Kasumi-1 (cell line): ENCODE data around the gene AK1.

ENCODE experiments used
- DNase-seq, 2 experiments: peaks; one replicate each; lab custom pipeline; 2025; lab: John Stamatoyannopoulos, UW

The AK1 gene

DNA sequence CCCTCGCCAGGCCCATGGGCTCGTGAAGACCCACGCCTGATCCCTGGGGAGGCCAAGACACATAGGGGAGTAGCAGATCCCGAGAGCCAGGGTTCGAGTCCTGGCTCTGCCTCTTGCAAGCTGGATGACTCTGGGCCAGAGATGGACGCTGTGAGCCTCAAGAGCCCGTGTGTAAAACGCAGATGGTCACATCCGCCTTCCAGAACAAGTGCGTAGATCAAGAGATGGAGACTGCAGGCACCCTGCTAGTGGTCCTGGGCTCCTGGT, 31.1 kb upstream of the AK1 start:
- no peak for DNase-seq

DNA sequence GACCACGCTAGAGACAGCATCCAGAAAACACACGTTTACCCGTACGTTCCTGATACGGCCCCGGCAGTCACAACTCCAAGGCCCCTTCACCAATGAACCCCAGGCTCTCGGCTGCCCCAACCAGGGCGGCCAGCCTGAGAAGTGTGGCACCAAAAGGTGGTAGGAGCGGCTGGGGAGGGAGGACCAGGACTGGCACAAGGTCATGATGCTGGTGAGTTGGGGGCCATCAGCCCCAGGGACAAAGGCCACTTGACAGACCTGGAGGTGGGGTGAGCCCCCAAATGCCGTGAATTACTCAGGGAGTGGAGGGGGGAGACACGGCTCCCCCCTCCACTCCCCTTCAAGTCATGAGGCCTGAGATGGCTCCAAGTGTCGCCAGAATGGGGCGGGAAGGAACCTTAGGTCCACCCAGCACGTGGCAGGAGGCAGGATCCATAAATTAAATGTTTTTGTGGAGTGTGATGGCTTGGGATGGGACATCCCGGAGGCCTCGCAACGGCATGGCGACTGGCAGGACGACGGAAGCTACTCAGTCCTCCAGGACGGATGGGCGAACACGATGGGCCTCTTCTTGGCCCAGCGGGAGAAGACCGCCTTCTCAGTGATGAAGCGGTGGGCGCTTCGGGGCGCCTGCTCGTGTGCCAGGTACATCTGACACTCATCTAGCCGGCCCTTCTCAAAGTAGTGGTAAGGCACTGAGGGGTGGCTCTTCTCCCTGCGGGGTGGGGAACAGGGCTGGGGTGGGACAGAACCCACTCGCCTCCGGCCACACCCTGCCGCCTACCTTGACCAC, 30.6 kb upstream of the AK1 start:
- no peak for DNase-seq

- no peak for DNase-seq
These were observed 28.3 kb upstream of the AK1 start for GRCh38 chr9:127905788-127906191.

DNA sequence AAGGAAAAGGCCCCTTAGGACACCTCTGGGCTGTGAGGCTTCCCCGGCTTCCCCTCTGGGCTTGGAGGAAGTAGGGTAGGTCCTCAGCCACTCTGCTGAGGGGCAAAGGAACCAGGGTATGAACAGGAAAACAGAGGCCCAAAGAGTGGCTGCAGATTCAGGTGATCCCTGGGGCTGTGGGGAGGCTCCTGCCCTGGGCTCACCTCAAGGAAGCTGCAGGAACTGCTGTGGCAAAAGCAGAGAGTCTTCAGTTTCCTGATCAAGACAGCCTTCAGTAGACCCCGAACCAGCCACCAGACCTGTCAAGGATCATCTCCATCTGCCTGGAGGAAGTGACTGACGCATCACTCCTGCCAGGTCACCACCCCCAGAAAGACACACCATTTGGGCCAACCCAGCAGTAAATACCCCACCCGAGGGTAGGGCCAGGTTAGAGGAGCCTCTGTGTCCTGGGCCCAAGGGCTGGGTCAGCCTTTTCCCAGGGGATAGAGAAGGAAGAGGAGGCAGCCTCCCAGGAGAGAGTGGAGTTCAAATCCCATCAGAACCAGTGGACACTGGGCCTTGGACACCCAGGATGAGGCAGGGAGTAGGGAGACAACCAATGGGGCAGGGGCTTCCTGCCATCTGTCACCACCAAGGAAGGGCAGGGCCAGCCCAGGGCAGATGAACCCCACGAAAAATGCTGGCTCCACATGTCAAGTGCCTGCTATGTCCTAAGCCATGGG, 27.7 kb upstream of the AK1 start:
- peak; percentile 58 to 78 for DNase-seq

GRCh38 chr9:127904561-127905003, 27.1 kb upstream of the AK1 start:
- peak; percentile 59 to 76 for DNase-seq

- no peak for DNase-seq
These were observed 26.3 kb upstream of the AK1 start for GRCh38 chr9:127903557-127904475.

DNA sequence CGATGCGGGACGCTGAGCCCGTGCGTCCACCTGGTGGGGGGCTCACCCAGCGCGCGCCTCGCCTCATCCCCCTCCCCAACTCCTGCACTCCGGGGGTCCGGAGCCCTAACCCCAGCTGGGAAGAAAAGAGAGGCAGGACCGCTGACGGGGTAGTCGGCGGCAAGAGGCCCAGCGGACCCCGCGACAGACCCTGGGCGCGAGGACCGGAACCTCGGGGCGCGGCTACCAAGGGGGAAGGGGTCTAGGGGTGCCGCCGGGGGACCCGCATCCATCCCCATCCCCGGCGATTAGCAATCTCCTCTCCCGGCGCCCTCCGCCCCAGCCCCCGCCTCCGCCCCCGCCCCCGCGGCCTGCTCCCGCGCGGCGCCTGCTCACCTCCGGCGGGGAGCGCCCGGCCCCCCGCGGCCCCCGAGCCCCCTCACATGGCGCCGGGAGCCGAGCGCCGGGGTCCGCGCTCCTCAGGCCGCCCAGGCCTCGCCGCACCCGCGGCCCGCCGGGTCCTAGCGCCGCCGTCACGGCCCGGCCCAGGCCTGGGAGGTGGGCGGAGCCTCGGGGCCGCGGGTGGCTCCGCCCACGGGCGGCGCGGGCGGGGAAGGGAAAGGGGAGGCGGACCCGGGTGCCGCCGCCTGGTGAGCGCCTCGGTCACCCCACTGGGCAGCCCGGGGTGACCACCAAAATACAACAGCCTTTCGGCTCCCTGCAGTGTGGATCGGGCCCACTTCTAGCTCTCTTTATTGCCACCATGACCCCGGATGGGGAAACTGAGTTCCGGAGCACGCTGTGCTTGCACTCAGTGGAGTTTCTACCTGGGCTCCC, 21.9 kb upstream of the AK1 start, which contains the start of gene ST6GALNAC6:
Gene ST6GALNAC6, minus strand, starts transcription at position 476 of the 816 bp plus-strand sequence. CDS start 1,622 bp downstream, outside the sequence.
- DNase-seq = peak; percentile 35 to 36

- no peak for DNase-seq
These were observed 21.1 kb upstream of the AK1 start for GRCh38 chr9:127898433-127899127.

DNA sequence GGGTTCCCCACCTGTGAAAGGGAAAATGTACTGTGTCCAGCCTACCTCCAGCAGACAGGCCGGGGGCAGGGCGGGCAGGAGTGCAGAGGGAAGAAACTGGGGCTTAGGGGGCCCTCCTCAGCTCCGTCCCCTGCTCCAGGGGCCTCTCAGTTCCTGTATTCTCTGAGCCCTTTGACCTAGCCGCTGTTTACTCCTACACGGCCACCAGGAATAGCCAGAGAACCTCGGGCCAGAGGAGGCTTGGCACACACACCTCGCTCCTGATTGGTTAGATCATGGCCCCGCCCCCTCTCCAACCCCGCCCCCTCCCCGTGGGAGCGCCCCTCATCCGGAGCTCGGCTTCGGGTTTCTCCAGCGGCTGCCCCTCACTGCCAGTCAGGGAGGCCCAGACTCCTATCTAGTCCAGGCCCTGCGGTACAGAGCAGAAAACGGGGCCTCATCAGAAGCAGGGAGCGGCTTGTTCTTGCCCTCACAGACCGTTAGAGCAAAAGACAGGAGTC, 19.8 kb upstream of the AK1 start:
- DNase-seq = peak; percentile 74 to 75

DNA sequence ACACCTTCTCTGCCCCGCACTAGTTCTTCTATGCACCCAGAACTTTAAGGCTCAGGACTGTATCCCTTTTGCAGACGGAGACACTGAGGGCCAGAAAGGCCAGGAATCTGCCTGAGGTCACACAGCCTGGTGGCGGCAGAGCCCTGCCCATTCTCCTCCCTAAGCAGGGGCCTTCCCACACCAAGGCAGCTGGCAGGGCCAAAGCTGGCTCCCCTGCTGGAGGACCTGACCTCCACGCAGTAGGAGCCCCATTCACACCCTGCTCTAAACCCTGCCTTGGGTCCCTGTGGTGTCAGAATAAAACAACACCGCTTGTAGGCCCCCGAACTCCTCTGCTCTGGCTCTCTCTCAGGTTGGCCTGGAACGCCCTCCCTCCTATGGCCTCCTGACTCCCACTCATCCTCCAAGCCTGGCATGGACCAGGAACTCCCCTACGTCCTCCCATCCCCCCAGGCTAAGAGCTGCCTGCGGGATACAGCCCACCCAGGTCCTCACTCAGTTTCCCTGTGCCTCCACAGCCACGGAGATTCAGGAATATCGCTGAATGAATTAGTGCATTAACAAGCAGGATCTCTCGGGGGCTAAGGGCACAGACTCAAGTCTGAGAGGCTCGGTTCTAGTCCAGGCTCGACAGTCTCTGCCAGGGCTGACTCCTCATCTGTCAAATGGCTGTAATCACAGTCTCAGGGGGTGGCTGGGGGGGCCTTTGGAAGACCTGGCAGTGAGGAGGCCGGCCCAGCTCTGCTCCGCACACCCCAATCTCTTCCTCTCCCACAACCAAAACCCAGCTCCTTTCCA, 19.1 kb upstream of the AK1 start:
- no peak for DNase-seq

- no peak for DNase-seq
These were observed 18.3 kb upstream of the AK1 start for GRCh38 chr9:127895811-127896210.

GRCh38 chr9:127893392-127893791, 15.9 kb upstream of the AK1 start:
- no peak for DNase-seq

GRCh38 chr9:127892831-127893230, 15.4 kb upstream of the AK1 start:
- no peak for DNase-seq

- DNase-seq = no peak
These were observed 12.6 kb upstream of the AK1 start for GRCh38 chr9:127890053-127890452.

- peak in 1 of 2 experiments; percentile 24 for DNase-seq
These were observed 10.3 kb upstream of the AK1 start for GRCh38 chr9:127887792-127888191.

DNA sequence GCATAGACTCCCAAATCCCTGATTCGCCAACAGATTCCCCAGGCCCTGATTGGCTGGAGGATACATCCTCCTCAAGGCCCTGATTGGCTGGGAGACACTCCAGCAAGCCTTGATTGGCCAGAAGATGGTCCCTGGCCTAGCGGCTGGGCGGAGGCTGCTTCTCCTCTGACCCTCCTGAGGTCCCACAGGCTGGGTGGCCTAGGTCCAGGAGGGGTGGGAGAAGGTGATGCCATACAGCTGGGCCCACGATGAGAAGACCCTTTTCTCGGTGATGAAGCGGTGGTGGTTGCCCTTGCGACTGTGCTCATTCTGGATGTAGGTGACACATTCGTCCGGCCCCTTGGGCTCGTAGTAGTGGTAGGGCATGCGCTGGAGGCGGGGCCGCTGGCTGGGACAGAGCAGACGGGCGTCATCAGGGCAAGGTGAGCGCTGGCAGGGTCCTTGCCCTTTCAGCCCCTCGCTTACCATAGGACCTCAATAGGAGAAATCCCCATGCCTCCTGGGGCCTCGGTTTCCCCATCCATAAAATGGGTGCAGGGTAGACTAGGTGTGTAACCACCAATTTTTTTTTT, 9.0 kb upstream of the AK1 start:
- DNase-seq = no peak

DNA sequence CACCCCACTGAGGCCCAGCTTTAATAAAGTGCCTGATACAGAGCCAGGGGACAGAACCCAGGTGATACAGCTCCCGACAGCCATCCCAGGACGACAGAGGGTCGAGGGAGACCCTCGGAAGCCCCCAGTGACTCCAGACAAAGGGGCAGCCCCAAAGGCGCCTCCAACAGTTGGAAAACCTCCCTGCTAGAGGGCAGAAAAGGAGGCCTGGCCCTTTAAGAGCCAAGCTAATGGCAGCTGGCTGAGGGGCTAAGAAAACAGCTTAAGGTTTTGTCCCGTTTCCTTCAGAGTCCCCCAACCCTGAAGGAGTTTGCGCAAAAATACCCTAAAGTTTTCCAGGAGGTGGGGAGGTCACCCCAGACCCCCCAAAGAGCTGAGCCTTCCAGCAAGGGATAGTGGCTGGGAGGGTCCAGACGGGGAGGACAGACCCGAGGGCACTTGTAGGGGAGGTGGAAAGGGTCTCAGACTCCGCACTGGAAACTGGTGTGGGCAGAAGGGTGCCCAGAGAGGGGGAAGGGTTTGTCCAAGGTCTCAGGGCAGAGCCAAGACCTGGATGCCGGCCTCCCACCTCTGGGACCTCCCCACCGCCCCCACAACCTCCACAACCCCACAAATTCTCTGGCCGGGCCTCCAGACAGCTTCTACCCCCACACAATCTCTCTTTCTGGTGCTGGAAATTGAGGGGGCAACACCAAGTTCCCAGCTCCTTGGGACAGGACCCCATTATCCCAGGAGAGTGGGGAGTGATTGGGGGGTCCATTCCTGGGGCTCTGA, 8.2 kb upstream of the AK1 start:
- DNase-seq = no peak

DNA sequence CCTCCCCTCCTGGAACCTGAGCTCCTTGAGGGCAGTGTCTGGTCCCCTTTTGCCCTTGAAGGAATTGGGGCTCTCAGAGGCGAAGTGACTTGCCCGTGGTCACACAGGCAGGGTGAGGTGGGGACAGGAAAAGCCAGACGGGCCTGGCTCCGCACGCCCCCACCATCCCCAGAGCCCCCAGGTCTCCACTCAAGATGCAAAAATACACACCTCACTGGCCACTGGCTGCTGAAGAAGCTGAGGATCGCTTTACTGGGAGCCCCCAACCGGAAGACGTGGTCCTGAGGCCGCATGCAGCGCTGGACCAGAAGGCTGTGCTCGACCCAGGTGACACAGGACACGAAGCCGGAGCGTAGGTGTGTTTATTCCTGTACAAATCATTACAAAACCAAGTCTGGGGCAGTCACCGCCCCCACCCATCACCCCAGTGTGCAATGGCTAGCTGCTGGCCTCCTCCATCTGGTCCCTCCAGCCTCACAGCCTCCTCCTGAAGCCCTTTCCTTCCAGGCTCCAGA, 7.6 kb upstream of the AK1 start:
- no peak for DNase-seq
